CD4-positive, alpha-beta T cell treated with Interleukin-10 for 1 hour (primary cell): ENCODE results near the gene SPANXA2.
"Not testable (repeated sequence)": the region's sequence is repeated elsewhere in the genome, so short reads cannot be mapped to it uniquely, and the experiment has no call there.

Source experiments
- DNase-seq: peaks from one replicate; pipeline ENCODE4 v3.0.0-alpha.2; 2020

The SPANXA2 gene

DNA sequence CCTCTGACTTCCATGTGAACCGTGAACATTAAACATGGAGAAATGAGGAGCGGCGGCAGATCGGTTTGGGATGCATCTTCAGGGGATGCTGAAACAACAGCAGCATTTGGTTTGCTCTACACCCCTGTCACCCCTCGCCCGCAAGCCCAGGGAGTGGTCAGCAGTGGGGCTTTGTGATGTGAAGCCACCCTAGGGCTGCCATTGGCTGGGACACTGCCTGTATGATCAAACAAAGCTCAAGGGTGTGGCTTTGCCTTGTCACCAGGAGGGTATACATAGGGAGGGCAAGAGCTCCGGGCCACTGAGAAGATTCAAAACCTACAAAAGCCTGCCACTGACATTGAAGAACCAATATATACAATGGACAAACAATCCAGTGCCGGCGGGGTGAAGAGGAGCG lies at the start of gene SPANXA2:
TSS of gene SPANXA2 (plus strand) at position 301 of the 400 bp plus-strand sequence. CDS start at position 361, 60 bp downstream.
- DNase-seq = not testable (repeated sequence)

- not testable (repeated sequence) for DNase-seq
Measured at GRCh38 chrX:141542551-141542950, 47.0 kb upstream of the SPANXA2 start.

- not testable (repeated sequence) for DNase-seq
Measured at GRCh38 chrX:141584638-141585037, 4.9 kb upstream of the SPANXA2 start, which contains the start of gene SPANXA1. TSS of gene SPANXA1 (minus strand) at chrX:141584738. CDS start at chrX:141584678, 60 bp downstream.

DNA sequence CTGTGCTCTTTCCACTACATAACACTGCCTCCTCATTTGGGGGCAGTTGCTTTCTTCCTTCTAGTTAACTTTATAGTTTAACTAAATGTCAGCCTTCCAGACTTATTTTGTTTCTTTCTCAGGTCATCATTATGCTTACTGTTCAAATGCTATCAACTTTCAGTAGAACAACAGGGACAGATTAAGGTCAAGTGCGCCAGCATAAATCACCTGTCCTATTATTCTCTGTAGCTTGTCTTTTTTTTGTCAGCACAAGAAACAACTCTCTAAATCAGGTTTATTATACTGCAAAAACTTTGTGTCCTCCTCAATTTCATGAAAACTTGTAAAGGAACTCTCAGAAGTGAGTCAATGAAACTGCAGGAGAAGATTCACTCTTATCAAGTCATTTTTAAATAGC lies 19.6 kb downstream of the SPANXA2 start:
- DNase-seq = no peak

DNA sequence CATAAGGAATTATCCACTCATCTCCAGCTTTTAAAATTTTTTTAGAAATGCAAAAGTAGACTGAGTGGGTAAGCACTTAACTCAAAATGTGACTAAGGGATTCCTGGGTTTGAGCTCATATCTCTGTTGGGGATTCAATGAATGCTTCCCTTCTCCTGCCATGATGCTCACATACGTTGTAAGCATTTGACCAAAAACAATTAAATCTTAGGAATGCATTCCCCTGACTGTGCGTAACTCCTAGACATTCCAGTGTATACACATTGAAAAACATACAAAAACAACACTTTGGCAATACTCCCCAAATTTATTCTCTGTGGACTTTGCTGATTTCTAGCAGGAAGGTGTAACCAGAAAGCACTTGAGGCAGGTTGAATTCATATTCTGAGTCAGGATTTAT lies 29.8 kb downstream of the SPANXA2 start:
- DNase-seq = no peak

- DNase-seq = no peak
Measured at GRCh38 chrX:141632124-141632523, 42.6 kb downstream of the SPANXA2 start.

DNA sequence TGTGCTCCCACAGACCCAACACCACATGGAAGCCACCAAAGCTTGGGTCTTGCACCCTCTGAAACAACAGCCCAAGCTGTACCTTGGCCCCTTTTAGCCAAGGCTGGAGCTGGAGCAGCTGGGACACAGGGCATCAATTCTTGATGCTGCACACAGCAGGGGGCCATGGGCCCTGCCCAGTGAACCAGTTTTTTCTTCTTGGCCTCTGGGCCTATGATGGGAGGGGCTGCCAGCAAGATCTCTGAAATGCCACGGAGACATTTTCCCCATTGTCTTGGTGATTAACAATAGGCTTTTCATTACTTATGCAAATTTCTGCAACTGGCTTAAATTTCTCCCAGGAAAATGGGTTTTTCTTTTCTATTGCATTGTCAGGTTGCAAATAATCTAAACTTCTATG lies 49.0 kb downstream of the SPANXA2 start:
- DNase-seq = no peak
